Karpas-422 (cell line): ENCODE results near the gene FGF16. TPM values are rescaled to one million over a fixed set of nuclear protein-coding genes. Genes with fewer than 3 reads are reported as not detected.
"Not testable (repeated sequence)": the region's sequence is repeated elsewhere in the genome, so short reads cannot be mapped to it uniquely, and the experiment has no call there.

Experiments
- DNase-seq: peaks from one replicate; pipeline ENCODE4 v3.0.0-alpha.2; 2015
- H2AFZ ChIP-seq: fragments of 200-600 bp; sonication (generic); 2 replicates; pipeline ENCODE4 v1.6.1; 2014; ENCODE audit warnings: antibody characterized with exemption, low read length, mixed read lengths
- H3K27ac ChIP-seq: fragments of 200-600 bp; sonication (generic); 2 replicates; pipeline ENCODE4 v1.5.1; 2014; ENCODE audit warnings: mild to moderate bottlenecking, low read length, moderate library complexity
- H3K27me3 ChIP-seq: fragments of 200-600 bp; sonication (generic); 2 replicates; pipeline ENCODE4 v1.6.1; 2014; ENCODE audit warnings: low read length, mixed read lengths
- H3K36me3 ChIP-seq: fragments of 200-600 bp; sonication (generic); 2 replicates; pipeline ENCODE4 v1.6.1; 2014; ENCODE audit warnings: low read length, mixed read lengths; ENCODE audit not compliant: insufficient read depth
- H3K4me1 ChIP-seq: fragments of 200-600 bp; sonication (generic); 2 replicates; pipeline ENCODE4 v1.6.1; 2014; ENCODE audit warnings: mild to moderate bottlenecking, low read length, mixed read lengths
- H3K4me2 ChIP-seq: fragments of 200-600 bp; sonication (generic); 2 replicates; pipeline ENCODE4 v1.6.1; 2014; ENCODE audit warnings: low read length, low read depth, mild to moderate bottlenecking; ENCODE audit not compliant: poor library complexity, severe bottlenecking
- H3K4me3 ChIP-seq: fragments of 200-600 bp; sonication (generic); 2 replicates; pipeline ENCODE4 v1.5.1; 2014; ENCODE audit warnings: mild to moderate bottlenecking, antibody characterized with exemption, low read length, mixed read lengths
- H3K79me2 ChIP-seq: fragments of 200-600 bp; sonication (generic); 2 replicates; pipeline ENCODE4 v1.6.1; 2014; ENCODE audit warnings: mild to moderate bottlenecking, low read length, mixed read lengths
- H3K9ac ChIP-seq: fragments of 200-600 bp; sonication (generic); 2 replicates; pipeline ENCODE4 v1.6.0; 2014; ENCODE audit warnings: low read length
- H3K9me2 ChIP-seq: fragments of 200-600 bp; sonication (generic), shearing (Covaris generic); replicated peaks from 2 replicates; pipeline ENCODE4 v1.6.0; 2014; ENCODE audit warnings: mild to moderate bottlenecking, low read length, moderate library complexity; ENCODE audit not compliant: insufficient read depth
- H3K9me3 ChIP-seq: fragments of 300-700, 200-600 bp; sonication (generic); 2 replicates; pipeline ENCODE4 v1.6.1; 2014; ENCODE audit warnings: low read length, mixed read lengths
- H4K20me1 ChIP-seq: fragments of 200-600 bp; sonication (generic); 2 replicates; pipeline ENCODE4 v1.6.1; 2014; ENCODE audit warnings: mild to moderate bottlenecking, antibody characterized with exemption, low read length, low read depth; ENCODE audit not compliant: insufficient read depth
- total RNA-seq: library from RNA; depleted of rRNA; stranded (reverse); fragments of >200 nt; shearing (Covaris generic); gene quantifications from 2 replicates; pipeline ENCODE4 v1.2.3, GENCODE V29; 2014; ENCODE audit warnings: low replicate concordance

FGF16 gene
- total RNA-seq, 1 experiment from 2014 or later, result not detected

- H3K4me1 ChIP-seq, result peaks cover 14% of the 10 kb centered on the region
- H3K36me3 ChIP-seq, result no peaks in the 10 kb centered on the region
- no peaks in the 10 kb centered on the region for H3K79me2 ChIP-seq
- H3K27me3 ChIP-seq, result no peaks in the 10 kb centered on the region
- H3K9me3 ChIP-seq, result no peaks in the 10 kb centered on the region
- no peak overlapping the region for H3K9ac ChIP-seq
- H4K20me1 ChIP-seq, result no peaks in the 10 kb centered on the region
- H2AFZ ChIP-seq, result no peak overlapping the region
- no peak overlapping the region for H3K4me2 ChIP-seq
- H3K4me3 ChIP-seq, result no peak overlapping the region
- H3K27ac ChIP-seq, result no peak overlapping the region
- DNase-seq, result no peak
- no peaks in the 10 kb centered on the region for H3K9me2 ChIP-seq
Observed at GRCh38 chrX:77450996-77451395, 3.8 kb downstream of the FGF16 start.

GRCh38 chrX:77453190-77453589 lies 6.0 kb downstream of the FGF16 start:
- Histone ChIP-seq H4K20me1 (no peaks in the 10 kb centered on the region), H3K9me3 (no peaks in the 10 kb centered on the region), H3K4me1 (peaks cover 14% of the 10 kb centered on the region), H3K4me2 (no peak overlapping the region), H3K4me3 (no peak overlapping the region), H3K36me3 (no peaks in the 10 kb centered on the region), H3K27me3 (no peaks in the 10 kb centered on the region), H3K79me2 (no peaks in the 10 kb centered on the region), H3K9me2 (no peaks in the 10 kb centered on the region), H2AFZ (no peak overlapping the region), H3K9ac (no peak overlapping the region), H3K27ac (no peak overlapping the region)
- DNase-seq, result no peak

- Histone ChIP-seq H4K20me1 (no peaks in the 10 kb centered on the region), H2AFZ (no peak overlapping the region), H3K79me2 (no peaks in the 10 kb centered on the region), H3K9me3 (no peaks in the 10 kb centered on the region), H3K9me2 (no peaks in the 10 kb centered on the region), H3K9ac (no peak overlapping the region), H3K27ac (no peak overlapping the region), H3K27me3 (no peaks in the 10 kb centered on the region), H3K4me3 (no peak overlapping the region), H3K36me3 (no peaks in the 10 kb centered on the region), H3K4me2 (no peak overlapping the region), H3K4me1 (peaks cover 14% of the 10 kb centered on the region)
- no peak for DNase-seq
Observed at GRCh38 chrX:77455437-77455836, 8.2 kb downstream of the FGF16 start.

GRCh38 chrX:77484045-77484444 lies 36.9 kb downstream of the FGF16 start:
- no peak overlapping the region for H2AFZ ChIP-seq
- H3K9ac ChIP-seq, result no peak overlapping the region
- H3K4me3 ChIP-seq, result no peak overlapping the region
- no peaks in the 10 kb centered on the region for H3K4me1 ChIP-seq
- no peak for DNase-seq
- no peaks in the 10 kb centered on the region for H3K27me3 ChIP-seq
- H3K79me2 ChIP-seq, result no peaks in the 10 kb centered on the region
- H3K36me3 ChIP-seq, result no peaks in the 10 kb centered on the region
- H3K9me3 ChIP-seq, result peaks cover 4% of the 10 kb centered on the region; the same call in 1 of the 2 replicates
- H3K4me2 ChIP-seq, result no peak overlapping the region
- H3K9me2 ChIP-seq, result no peaks in the 10 kb centered on the region
- no peaks in the 10 kb centered on the region for H4K20me1 ChIP-seq
- no peak overlapping the region for H3K27ac ChIP-seq

- Histone ChIP-seq H3K9me3 (no peaks in the 10 kb centered on the region), H3K79me2 (no peaks in the 10 kb centered on the region), H3K4me2 (no peak overlapping the region), H3K9ac (no peak overlapping the region), H4K20me1 (no peaks in the 10 kb centered on the region), H3K4me1 (no peaks in the 10 kb centered on the region), H3K9me2 (no peaks in the 10 kb centered on the region), H3K36me3 (no peaks in the 10 kb centered on the region; the same call in 1 of the 2 replicates), H3K27me3 (no peaks in the 10 kb centered on the region), H3K27ac (no peak overlapping the region), H3K4me3 (no peak overlapping the region), H2AFZ (no peak overlapping the region)
- no peak for DNase-seq
Observed at GRCh38 chrX:77493677-77494553, 46.7 kb downstream of the FGF16 start.

- DNase-seq, H3K79me2 ChIP-seq, H4K20me1 ChIP-seq, H2AFZ ChIP-seq, H3K9me3 ChIP-seq, H3K27ac ChIP-seq, H3K4me1 ChIP-seq, H3K4me3 ChIP-seq, H3K27me3 ChIP-seq, H3K9ac ChIP-seq, H3K9me2 ChIP-seq, H3K36me3 ChIP-seq, H3K4me2 ChIP-seq: not testable (repeated sequence)
Observed at GRCh38 chrX:77500164-77500563, 53.0 kb downstream of the FGF16 start.

- DNase-seq, result no peak
- H3K4me1 ChIP-seq, result no peaks in the 10 kb centered on the region
- no peaks in the 10 kb centered on the region for H3K79me2 ChIP-seq
- no peaks in the 10 kb centered on the region; the same call in 1 of the 2 replicates for H3K9me3 ChIP-seq
- H2AFZ ChIP-seq, result no peak overlapping the region
- no peaks in the 10 kb centered on the region for H3K9me2 ChIP-seq
- no peak overlapping the region for H3K27ac ChIP-seq
- H3K36me3 ChIP-seq, result peaks cover 2% of the 10 kb centered on the region; the same call in 1 of the 2 replicates
- H4K20me1 ChIP-seq, result no peaks in the 10 kb centered on the region
- no peak overlapping the region for H3K4me3 ChIP-seq
- H3K9ac ChIP-seq, result no peak overlapping the region
- H3K4me2 ChIP-seq, result no peak overlapping the region
- H3K27me3 ChIP-seq, result no peaks in the 10 kb centered on the region
Observed at GRCh38 chrX:77502951-77503525, 55.8 kb downstream of the FGF16 start.

GRCh38 chrX:77505227-77505626 lies 58.0 kb downstream of the FGF16 start:
- Histone ChIP-seq H4K20me1 (no peaks in the 10 kb centered on the region), H3K4me2 (no peak overlapping the region), H3K27me3 (no peaks in the 10 kb centered on the region), H3K9ac (no peak overlapping the region), H3K9me2 (no peaks in the 10 kb centered on the region), H3K9me3 (no peaks in the 10 kb centered on the region; the same call in 1 of the 2 replicates), H3K79me2 (no peaks in the 10 kb centered on the region), H3K36me3 (peaks cover 6% of the 10 kb centered on the region; the same call in 1 of the 2 replicates), H3K27ac (no peak overlapping the region), H3K4me3 (no peak overlapping the region), H2AFZ (no peak overlapping the region), H3K4me1 (no peaks in the 10 kb centered on the region)
- DNase-seq, result no peak
